HG02623 (cell line): ENCODE results near the gene SLC30A5.
"Not testable (repeated sequence)": the region's sequence is repeated elsewhere in the genome, so short reads cannot be mapped to it uniquely, and the experiment has no call there.

ENCODE experiments used
- ATAC-seq: cut with Tn5 transposase; IDR thresholded peaks from one replicate; pipeline ENCODE4 v1.9.1; 2021; ENCODE audit warnings: moderate library complexity; ENCODE audit not compliant: unreplicated experiment

Gene SLC30A5

DNA sequence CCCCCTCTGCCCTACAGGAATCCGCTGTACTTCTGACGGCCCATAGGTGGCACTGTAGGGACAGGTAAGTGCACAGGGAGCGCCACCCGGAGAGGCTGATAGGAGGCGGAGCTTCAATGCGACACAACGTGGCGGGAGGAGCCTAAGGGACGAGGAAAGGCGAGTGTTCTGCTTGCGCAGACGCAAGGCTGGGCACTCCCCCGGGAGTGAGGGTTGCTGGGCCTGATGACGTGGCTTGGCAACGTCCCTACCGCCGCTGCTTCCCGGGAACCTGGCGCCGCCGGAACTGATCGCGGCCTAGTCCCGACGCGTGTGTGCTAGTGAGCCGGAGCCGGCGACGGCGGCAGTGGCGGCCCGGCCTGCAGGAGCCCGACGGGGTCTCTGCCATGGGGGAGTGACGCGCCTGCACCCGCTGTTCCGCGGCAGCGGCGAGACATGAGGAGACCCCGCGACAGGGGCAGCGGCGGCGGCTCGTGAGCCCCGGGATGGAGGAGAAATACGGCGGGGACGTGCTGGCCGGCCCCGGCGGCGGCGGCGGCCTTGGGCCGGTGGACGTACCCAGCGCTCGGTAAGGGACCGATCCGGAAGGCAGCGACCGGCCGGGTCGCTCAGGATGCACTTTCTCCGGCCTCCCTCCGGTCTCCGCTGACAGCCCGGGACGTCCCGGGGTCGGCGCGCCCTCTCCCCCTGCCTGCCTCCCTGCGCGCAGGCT lies at the start of gene SLC30A5:
SLC30A5 (plus strand) TSS at position 244 of the 712 bp plus-strand sequence; CDS start at position 486, 242 bp downstream.
- ATAC-seq, result peak; percentile 98

DNA sequence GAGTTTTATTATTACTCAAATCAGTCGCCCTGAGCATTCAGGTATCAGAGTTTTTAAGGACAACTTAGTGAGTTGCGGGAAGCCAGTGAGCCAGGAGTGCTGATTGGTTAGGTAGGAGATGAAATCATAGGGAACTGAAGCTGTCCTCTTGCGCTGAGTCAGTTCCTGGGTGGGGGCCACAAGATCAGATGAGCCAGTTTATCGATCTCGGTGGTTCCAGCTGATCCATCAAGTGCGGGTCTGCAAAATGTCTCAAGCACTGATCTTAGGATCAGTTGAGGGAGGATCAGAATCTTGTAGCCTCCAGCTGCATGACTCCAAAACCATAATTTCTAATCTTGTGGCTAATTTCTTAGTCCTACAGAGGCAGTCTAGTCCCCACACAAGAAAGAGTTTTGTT lies 48.6 kb upstream of the SLC30A5 start:
- not testable (repeated sequence) for ATAC-seq

DNA sequence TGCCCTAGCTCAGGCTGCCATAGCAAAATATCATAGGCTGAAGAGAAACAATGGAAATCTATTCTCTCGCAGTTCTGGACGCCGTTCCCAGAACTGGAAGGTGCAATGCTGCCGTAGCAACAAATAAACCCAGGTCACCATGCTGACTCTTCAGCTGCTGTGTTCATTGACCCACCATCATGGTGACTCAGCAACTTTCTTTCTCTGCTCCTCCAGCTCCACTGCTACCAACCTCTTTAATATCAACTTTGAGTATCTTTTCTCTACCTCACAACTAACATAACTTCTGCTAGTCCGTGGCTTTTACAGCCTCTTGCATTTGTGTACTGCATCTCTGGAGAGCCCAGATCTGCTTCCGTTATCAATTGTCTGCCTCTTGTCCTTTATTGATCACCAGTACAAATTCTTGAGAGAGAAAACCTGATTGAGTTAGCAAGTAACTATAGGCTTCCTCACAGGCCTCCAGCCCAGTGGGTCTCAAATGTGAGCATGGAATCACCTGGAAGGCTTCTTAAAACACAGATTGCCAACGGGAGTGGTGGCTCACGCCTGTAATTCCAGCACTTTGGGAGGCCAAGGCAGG lies 47.3 kb upstream of the SLC30A5 start:
- no peak for ATAC-seq

DNA sequence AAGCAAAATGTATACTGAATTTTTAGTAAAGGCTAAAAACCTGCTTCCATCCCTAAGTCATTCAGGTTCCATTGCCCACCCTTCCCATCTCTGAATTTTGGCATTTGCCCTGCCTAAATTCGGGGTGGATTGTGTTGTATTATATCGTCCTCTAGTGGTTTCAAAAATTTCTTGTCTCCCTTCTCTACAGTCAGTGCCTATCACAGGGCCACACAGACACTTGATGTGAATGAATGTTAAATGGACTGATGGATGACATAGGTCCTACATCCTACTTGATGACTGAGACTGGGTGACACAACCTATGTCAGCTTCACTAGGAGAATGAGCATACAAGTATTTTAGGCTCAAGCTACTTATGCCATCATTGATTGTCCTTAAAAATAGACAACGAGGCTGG lies 45.6 kb upstream of the SLC30A5 start:
- no peak for ATAC-seq

DNA sequence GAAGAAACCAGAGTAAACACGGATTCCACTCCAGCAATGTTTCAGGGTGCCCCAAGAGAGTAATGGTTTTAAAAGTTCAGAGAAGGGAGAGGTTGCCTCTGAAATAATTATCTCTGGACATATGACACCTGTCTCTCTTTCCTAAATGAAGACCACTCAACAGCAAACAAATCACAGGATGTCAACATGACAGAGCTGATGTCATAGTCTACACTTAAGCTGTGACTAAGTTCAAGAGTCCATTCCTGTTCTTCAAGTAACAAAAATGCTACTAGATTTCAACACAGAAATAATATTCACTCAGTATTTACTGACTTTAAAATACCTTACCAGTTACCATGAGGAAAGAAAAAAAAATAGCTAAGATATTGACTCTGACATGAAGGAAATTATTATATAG lies 44.7 kb upstream of the SLC30A5 start:
- ATAC-seq, result no peak

DNA sequence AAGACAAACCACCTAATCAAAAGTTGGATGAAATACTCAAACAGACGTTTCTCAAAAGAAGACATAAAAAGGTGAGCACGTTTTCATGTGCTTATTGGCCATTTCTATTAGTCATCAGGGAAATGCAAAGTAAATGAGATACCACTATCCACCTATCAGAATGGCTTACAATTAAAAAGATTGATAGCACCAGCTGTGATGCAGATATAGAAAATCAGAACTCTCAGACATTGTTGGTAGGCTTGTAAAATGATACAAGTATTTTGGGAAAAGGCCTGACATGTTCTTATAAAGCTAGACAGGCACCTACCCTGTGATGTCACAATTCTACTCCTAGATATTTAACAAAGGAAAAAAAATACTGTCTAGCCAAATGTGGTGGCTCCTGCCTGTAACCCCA lies 44.0 kb upstream of the SLC30A5 start:
- no peak for ATAC-seq

DNA sequence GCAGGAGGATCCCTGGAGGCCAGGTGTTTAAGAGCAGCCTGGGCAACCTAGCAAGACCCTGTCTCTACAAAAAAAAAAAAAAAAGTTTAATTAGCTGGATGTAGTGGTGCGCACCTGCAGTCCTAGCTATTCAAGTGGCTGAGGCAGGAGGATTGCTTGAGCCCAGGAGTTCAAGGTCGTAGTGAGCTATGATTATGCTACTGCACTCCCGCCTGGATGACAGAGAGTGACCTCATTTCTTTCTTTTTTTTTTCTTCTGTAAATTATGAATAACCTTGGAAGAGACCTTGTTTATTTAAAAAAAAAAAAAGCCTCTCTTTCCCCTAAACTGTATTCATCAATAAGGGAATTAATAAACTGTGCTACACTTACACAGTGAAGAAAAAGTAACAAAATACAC lies 43.6 kb upstream of the SLC30A5 start:
- no peak for ATAC-seq

DNA sequence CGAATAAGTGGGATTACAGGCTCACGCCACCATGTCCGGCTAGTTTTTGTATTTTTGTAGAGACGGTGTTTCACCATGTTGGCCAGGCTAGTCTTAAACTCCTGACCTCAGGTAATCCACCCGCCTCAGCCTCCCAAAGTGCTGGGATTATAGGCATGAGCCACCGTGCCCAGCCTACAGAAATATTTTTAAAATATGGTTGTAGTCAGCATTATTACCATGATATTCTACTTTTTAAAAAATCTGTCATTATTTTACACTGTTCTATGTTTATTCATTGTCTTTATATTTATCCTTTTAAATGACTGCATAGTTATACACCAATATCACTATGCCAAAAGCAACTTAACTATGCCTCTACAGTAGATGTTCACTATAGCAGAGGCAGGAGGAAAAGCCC lies 41.6 kb upstream of the SLC30A5 start:
- ATAC-seq, result no peak

DNA sequence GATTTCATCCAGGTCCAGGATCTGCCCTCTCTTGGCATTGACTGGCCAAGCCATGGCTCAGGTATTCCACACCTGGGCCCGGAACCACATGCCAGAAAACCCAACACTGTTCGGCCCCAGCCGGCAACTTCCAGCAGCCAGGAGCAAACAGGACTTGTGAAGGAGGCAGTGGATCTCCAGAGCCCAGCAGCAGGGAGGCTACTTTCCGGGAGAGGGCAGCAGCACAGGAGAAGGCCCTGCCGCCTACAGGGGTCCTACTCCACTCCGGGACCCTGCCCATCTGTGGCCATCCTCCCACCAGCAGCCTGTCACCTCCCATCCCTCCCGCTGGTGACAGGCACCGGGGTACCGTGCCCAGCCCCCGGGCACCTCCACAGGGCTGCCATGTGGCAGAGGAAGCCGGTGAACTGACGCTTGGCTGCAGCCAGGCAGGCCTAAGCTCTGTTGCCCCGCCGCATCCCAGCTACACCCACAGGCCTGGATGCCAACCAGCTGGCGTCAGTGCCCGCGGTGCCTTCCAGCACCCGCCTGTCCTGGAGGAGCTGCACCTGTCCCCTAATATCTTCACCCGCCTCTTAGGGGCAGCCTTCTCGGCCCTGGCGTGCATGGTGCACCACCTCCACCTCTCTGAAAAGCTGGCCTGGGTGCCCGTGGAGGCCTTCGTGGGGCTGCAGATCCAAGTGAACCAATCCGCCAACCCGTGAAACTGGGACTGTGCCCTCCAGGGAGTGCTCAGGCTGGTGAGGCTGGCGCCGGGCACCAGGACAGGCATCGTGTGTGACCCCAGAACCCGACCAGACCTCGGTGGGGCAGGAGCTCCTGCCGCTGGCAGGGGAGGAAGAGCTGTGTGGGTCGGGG lies 18.9 kb upstream of the SLC30A5 start:
- ATAC-seq, result no peak

DNA sequence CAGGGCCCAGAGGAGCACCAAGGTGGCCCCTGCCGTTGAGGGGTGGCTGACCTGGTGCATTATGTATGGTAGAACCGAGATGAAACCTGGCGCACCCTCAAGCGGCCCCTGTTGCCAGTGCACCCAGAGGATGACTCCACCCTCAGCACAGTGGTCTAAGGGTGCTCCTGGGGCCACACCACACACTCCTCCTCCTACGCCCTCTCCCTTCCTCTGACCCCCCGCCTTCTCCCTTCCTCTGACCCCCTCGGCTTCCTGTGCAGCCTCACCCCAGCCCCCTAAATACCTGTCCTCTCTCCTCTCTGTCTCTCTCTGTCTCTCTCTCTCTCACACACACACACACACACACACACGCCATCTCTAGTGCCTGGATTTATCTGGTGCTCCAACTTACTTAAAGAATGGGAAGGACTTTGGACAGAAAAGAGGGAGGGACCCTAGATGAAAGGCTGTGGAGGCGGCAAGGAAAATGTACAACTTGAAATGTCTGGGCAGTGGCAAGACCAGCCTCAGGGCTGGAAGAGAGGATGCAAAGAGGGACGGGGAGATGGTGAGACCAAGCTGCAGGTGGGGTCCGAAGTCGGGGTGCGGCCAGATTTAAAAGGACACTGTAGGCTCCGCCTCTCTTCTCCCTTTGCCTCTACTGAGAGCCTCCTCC lies 18.2 kb upstream of the SLC30A5 start:
- ATAC-seq, result no peak

DNA sequence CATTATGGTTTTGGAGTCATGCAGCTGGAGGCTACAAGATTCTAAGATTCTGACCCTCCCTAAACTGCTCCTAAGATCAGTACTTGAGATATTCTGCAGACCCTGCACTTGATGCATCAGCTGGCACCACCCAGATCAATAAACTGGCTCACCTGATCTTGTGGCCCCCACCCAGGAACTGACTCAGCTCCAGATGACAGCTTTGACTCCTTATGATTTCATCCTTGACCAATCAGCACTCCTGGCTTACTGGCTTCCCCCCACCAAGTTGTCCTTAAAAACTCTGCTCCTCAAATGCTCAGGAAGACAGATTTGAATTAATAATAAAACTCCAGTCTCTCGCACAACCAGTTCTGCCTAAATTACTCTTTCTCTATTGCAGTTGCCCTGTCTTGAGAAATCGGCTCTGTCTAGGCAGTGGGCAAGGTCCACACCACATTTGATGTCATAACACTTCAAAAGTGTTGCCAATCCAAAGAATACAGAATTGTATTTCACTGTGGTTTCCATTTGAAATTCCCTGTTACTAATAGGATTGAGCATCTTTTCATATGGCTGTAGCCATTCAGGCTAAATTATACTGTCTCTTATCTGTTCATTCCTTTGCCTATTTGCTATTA lies 14.8 kb upstream of the SLC30A5 start:
- no peak for ATAC-seq

DNA sequence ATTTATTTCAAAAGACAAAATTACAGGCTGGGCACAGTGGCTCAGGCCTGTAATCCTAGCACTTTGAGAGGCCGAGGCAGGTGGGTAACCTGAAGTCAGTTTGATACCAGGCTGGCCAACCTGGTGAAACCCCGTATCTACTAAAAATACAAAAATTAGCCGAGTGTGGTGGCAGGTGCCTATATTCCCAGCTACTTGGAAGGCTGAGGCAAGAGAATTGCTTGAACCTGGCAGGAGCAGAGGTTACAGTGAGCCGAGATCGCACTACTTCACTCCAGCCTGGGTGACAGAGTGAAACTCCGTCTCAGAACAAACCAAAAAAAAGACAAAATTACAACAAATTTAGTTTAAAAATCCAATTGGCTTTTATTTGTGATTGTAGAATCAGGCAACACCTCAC lies 14.3 kb upstream of the SLC30A5 start:
- no peak for ATAC-seq

DNA sequence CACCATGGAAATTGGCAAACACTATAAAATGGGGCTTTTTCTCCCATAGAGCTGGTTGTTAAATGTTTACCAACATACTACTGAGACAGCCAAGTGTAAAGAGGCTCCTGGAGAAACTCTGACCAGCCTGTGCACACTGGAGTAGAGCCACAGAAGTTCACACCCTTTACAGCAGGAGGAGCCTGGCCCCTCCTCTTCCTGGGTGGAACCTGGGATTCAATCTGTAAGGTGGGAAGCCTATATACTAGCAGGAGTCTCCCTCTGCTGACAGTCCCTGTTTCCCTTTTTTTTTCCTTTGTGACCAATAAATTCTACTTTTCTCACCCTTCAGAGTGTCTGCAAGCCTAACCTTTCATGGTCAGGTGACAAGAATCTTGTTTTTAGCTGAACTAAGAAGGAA lies 10.4 kb upstream of the SLC30A5 start:
- ATAC-seq, result no peak

DNA sequence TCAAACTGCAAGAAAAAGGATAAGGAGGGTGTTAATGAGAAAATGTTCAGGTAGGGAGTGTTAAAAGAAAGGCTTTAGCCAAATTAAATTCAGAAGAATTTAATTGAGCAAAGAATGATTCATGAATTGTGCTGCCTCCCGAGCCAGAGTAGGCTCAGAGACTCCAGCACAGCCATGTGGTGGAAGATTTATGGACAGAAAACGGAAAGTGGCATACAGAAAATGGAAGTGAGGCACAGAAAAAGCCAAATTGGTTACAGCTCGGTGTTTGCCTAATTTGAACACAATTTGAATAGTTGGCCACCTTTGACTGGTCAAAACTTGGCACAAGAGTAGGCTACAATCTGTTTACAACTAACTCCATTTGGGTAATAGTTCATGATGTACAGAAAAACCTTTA lies 9.6 kb upstream of the SLC30A5 start:
- no peak for ATAC-seq

DNA sequence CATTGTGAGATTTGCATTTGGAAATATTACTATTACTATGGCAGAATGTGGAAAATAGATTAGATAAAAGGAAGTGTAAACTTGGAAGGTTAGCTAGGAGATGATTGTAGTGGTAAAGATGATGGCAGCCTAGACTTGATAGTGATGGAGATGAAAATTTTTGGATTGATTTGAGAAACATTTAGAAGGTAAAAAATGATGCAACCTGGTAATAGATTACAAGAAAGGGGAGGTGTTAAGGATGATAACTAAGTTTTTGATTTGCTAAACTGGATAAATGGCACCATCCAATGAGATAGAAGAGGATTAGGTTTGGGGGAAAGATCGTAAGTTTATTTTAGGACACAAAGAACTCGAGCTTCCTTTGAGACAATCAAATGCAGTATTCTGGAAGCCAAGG lies 8.9 kb upstream of the SLC30A5 start:
- no peak for ATAC-seq

DNA sequence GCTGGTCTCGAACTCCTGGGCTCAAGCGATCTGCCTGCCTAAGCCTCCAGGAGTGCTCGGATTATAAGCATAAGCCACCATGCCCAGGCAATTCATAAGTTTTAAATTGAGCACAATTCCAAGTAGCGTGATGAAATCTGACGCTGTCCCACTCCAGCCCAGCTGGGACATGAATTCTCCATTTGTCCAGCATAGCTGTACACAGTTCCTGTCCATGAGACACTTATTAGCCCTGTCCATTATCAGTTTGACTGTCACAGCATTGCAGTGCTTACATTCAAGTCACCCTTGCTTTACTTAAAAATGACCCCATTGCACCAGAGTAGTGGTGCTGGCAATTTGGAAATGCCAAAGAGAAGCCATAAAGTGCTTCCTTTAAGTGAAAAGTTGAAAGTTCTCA lies 7.6 kb upstream of the SLC30A5 start:
- no peak for ATAC-seq

DNA sequence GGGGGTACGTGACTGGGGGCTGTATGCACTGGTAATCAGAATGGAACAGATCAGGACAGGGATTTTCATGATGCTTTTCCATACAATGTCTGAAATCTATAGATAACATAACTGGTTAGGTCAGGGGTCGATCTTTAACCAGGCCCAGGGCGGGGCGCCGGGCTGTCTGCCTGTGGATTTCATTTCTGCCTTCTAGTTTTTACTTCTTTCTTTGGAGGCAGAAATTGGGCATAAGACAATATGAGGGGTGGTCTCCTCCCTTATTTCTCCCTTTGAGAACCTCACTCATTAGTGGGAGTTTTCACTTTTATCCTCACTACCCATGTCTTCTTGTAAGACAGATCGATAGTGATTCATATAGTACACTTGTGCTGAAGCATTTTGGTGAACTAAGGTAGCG lies 5.8 kb upstream of the SLC30A5 start:
- ATAC-seq, result not testable (repeated sequence)

DNA sequence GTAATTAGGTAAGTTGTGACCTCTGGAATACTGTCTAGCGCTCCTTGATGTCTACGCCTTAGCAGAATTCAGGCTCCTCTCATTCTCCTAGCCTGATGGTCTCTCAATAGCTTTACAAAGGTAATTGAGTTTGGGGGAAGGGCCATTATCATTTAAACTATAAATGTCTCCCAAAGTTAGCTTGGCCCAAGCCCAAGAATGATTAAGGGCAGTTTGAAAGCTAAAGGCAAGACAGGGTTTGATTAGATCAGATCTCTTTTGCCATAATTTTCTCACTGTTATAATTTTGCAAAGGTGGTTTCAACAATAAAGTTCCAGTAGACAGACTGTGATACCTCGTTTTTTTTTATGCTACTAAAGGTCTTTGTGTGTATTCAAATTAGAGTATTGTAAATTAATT lies 3.7 kb upstream of the SLC30A5 start:
- ATAC-seq, result no peak

DNA sequence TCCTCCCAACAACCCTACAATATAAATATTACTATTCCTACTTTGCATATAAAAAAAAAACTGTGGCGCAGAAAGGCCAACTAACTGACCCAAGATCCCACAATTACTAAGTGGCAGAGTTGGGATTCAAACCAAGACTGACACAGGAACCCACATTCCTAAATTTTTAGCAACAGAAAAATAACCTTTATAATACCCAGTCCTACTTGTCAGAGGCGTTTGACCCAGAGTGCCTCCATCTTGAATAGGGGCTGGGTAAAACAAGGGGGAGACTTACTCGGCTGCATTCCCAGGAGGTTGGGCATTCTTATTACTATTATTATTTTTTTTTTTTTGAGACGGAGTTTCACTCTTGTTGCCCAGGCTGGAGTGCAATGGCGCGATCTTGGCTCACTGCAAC lies 2.0 kb upstream of the SLC30A5 start:
- no peak for ATAC-seq

DNA sequence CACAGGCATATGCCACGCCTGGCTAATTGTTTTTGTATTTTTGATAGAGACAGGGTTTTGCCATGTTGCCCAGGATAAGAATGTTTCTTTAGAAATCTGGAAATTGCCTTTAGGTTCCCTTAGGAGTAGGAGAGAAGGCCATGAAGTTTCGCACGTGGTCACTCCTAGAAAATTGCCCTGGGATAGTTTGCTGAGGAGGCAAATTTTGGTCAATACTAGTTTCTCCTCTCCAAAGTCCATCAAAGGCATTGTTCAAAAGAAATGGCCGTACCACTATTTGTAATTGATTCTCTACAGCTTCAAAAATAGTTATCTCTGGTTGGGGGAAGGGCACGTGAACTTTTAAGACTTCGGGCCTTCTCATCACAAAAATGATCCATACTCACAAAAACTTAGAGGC lies 845 bp upstream of the SLC30A5 start:
- ATAC-seq, result no peak

DNA sequence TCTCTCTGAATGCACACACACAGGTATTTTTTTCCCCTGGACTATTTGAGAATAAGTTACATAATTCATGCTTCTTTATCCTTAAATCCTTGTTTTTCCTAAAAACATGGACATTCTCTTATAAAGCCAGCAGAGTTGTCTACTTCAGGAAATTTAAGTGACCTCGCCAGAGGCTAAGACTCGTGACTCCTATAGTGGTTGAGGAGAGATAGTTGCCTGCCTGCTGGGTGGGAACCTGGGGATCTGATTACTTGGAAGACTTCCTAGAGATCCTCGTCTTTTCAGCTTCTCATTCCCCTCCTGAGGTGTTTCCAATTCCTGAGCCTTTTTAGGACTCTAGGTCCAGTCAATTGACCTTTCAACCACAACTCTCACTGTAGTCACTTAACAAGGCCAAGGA lies 5.5 kb downstream of the SLC30A5 start:
- ATAC-seq, result no peak
